HepG2 (cell line): ENCODE measurements around the gene SIGLEC9.

Source experiments
- ATF2 ChIP-seq: sonication (generic); formaldehyde crosslinking; IDR thresholded peaks from 2 replicates; pipeline ENCODE4 v1.4.0; 2020; ENCODE audit warnings: missing genetic modification reagents
- CTCF ChIP-seq: sonication (generic); formaldehyde crosslinking; IDR thresholded peaks from 2 replicates; pipeline ENCODE4 v1.5.0; 2020; ENCODE audit warnings: mild to moderate bottlenecking, missing genetic modification reagents, moderate library complexity
- JUND ChIP-seq: sonication (generic); formaldehyde crosslinking; IDR thresholded peaks from 2 replicates; pipeline ENCODE4 v1.8.0; 2022; ENCODE audit warnings: mild to moderate bottlenecking, missing genetic modification reagents
- RNF2 ChIP-seq: fragments of 450-650 bp; conservative IDR thresholded peaks from 2 replicates; pipeline ENCODE4 v1.6.1; 2016; ENCODE audit warnings: low read depth
- TFE3 ChIP-seq: IDR thresholded peaks from 2 replicates; pipeline ENCODE4 v1.6.1; 2016
- ZNF720 ChIP-seq: sonication (generic); formaldehyde crosslinking; IDR thresholded peaks from 2 replicates; pipeline ENCODE4 v1.4.0; 2020; ENCODE audit warnings: missing genetic modification reagents

DNA sequence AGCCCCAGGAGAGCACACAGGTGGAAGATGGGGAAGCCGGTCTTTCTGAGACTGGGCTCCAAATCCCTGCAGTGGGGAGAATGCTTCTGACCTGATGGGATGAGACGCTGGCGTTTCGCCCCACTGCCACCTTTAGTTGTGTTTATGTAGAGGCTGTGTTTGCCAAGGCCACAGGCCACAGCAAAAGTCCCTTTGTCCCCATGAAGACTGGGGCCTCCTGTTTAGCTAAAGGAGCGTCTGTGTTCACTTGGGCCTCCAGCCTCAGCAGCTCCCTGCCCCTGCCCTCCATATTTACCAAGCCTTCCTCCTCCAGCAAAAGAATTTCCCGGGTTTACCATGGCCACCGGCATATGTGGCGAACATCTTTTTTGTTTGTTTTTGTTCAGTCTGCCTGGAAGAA, 31.6 kb upstream of the SIGLEC9 start:
- TF ChIP-seq ATF2 (CRISPR knock-in tag) (no peak), ZNF720 (CRISPR knock-in tag) (no peak), CTCF (no peak), RNF2 (no peak), JUND (CRISPR knock-in tag) (no peak), TFE3 (no peak)
